ENCODE measurements around the gene POTEB2.
"Not testable (repeated sequence)": the region's sequence is repeated elsewhere in the genome, so short reads cannot be mapped to it uniquely, and the experiment has no call there.

POTEB2 gene

GRCh38 chr15:20866214-20866613 is at the start of gene POTEB2:
POTEB2 (minus strand) TSS chr15:20866314; CDS start chr15:20866281, 33 bp downstream.
- DNase-seq; H3K27ac ChIP-seq; H3K36me3 ChIP-seq; H3K4me3 ChIP-seq (ENCODE audit: low read depth, low read length); H3K27me3 ChIP-seq (ENCODE audit: insufficient read depth, low read depth, severe bottlenecking); H3K9me3 ChIP-seq (ENCODE audit: severe bottlenecking): not testable (repeated sequence)

GRCh38 chr15:20879916-20880315 is 13.8 kb upstream of the POTEB2 start:
- not testable (repeated sequence) for H3K27ac ChIP-seq; H3K27me3 ChIP-seq (ENCODE audit: insufficient read depth, low read depth, severe bottlenecking); H3K36me3 ChIP-seq; H3K4me3 ChIP-seq (ENCODE audit: low read depth, low read length); H3K9me3 ChIP-seq (ENCODE audit: severe bottlenecking); DNase-seq

GRCh38 chr15:20878464-20878863 is 12.3 kb upstream of the POTEB2 start:
- DNase-seq = peak; percentile 6
- H3K9me3 ChIP-seq (ENCODE audit: severe bottlenecking); H3K4me3 ChIP-seq (ENCODE audit: low read depth, low read length); H3K36me3 ChIP-seq; H3K27ac ChIP-seq; H3K27me3 ChIP-seq (ENCODE audit: insufficient read depth, low read depth, severe bottlenecking): not testable (repeated sequence)

- not testable (repeated sequence) for H3K9me3 ChIP-seq (ENCODE audit: severe bottlenecking); H3K4me3 ChIP-seq (ENCODE audit: low read depth, low read length); H3K27ac ChIP-seq; H3K36me3 ChIP-seq; DNase-seq; H3K27me3 ChIP-seq (ENCODE audit: insufficient read depth, low read depth, severe bottlenecking)
These were observed 11.7 kb upstream of the POTEB2 start for GRCh38 chr15:20877819-20878218.
